ENCODE results near the gene NPR1.

Gene NPR1

GRCh38 chr1:153728305-153729066 lies 50.0 kb downstream of the NPR1 start:
- peak; percentile 65 for DNase-seq

DNA sequence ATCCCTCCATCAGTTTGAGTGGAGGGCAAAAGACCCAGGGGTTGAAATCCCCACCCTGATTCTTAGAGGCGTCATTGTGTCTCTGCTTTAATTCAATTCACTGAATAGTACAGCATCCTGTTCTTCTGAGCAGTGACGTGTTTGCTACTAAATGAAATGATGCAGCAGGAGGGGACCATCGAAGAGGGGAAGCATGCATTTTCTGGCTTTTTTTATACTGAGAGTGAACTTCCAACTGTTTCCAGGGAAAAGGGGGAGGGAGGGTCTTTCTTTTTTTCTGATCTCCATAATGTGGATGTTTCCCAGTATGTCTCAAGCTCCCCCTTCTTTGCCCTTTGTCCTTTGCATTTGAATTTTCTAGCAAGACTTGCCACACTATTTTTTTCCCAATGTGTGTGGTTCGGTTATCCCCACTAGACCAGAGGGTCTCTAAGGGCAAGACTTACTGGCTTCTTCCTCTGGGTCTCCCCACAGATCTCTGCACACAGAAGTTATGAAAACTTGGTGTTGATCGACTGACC lies 52.0 kb downstream of the NPR1 start:
- no peak for DNase-seq

- peak; percentile 76 for DNase-seq
Measured at GRCh38 chr1:153733970-153734369, 55.5 kb downstream of the NPR1 start.

DNA sequence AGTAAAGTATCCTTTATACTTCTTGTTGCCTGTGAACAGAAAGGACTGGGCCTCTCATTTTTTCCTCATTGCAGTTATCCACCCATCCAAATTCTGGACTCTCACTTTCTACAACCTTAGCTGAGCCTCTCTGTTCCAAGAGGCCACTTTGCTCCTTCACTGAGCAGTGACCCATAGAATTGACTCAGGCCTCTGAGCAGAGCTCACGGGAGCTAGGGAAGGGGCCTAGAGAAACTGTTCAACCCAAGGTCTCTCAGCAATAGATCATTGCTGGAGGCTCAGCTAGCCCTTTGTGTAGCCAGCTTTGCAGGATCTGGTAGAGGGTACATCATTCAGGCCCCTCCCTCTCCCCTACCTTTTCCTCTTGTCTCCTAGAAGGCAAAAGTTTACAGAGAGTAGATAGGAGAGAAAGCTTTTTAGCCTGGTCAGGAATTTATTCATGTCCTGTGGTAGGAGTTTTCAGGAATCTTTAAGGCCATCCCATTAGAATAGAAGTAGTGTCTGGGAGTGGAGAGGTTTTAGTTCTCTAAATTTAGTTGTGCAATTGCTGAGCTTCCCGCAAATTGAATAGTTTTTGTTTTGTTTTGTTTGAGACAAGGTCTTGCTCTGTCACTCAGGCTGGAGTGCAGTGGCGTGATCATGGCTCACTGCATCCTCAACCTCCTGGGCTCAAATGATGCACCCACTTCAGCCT lies 56.1 kb downstream of the NPR1 start:
- no peak for DNase-seq

- DNase-seq = no peak
Measured at GRCh38 chr1:153735090-153735420, 56.6 kb downstream of the NPR1 start.

DNA sequence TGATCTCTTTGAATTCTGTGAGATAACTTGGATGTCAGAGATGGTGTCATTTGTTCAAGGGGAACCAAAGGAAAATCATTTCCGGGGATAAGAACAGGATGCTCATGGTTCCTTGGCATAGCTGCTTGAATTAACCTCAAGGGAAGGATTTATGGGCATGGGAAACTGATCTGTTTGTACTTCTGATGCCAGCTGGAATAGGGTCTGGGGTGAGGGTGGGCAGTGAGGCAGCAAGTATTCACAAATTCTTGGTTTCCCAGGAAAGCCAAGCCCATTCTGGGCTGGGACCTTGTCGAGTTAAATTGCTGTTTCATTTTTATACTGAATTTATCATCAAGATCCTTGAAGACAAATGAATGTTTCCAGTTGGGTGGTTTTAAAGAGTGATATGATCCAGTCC lies 63.5 kb downstream of the NPR1 start:
- no peak for DNase-seq

DNA sequence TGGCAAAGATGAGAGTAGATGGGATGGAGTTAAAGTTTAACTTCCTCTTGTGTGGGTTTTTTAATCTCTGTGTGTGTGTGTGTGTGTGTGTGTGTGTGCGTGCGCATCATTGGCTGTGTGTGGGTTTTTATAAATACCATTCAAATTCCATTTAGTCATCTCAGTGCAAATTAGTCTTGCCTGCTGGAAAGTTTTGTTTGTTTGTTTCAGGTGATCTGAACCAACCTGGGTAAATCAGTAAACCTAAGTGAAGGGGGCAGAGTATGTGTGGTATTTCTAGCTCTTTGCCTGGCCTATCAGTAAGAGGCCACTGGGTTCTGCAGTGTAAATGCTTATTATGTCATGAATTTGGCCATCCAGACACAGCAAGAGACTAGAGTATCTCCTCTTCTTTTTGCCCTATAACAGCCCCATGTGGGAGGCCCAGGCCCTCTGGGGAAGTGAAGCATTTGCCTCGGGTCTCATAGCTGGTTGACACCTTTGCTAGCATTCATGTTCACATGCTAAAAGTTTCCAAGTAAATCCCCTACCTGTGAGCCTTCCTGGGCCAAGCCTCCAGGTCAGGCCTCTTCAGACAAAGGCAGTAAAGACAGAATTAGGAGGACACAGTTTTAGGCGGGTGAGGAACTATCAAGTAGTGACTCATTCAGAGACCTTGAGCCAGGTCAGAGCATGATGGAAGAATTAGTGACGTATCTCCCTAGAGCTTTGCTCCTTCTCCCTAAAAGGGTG lies 64.1 kb downstream of the NPR1 start:
- DNase-seq = no peak
